Panc1 (cell line): ENCODE results near the gene SORBS1.

Experiments used
- REST ChIP-seq, 2 experiments: IDR thresholded peaks; 2 replicates each; pipeline ENCODE4 v1.6.1; 2011 to 2012; ENCODE audit warnings: low read depth in 2 of 2, control low read depth in 1 of 2, low read length in 1 of 2, mild to moderate bottlenecking in 1 of 2, moderate library complexity in 1 of 2; ENCODE audit not compliant: insufficient read depth in 1 of 2
- SIN3A ChIP-seq: IDR thresholded peaks from 2 replicates; pipeline ENCODE4 v1.6.1; 2012; ENCODE audit warnings: low read depth, mild to moderate bottlenecking, low read length, moderate library complexity, borderline replicate concordance; ENCODE audit not compliant: insufficient read depth
- TF ChIP-seq, protein P1 (sequence below): fragments of 450-650 bp; IDR thresholded peaks from 2 replicates; pipeline ENCODE4 v1.5.1; 2017; ENCODE audit warnings: mild to moderate bottlenecking

- TF ChIP-seq, protein P1, sequence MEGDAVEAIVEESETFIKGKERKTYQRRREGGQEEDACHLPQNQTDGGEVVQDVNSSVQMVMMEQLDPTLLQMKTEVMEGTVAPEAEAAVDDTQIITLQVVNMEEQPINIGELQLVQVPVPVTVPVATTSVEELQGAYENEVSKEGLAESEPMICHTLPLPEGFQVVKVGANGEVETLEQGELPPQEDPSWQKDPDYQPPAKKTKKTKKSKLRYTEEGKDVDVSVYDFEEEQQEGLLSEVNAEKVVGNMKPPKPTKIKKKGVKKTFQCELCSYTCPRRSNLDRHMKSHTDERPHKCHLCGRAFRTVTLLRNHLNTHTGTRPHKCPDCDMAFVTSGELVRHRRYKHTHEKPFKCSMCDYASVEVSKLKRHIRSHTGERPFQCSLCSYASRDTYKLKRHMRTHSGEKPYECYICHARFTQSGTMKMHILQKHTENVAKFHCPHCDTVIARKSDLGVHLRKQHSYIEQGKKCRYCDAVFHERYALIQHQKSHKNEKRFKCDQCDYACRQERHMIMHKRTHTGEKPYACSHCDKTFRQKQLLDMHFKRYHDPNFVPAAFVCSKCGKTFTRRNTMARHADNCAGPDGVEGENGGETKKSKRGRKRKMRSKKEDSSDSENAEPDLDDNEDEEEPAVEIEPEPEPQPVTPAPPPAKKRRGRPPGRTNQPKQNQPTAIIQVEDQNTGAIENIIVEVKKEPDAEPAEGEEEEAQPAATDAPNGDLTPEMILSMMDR, result no peak
- TF ChIP-seq REST (IDR thresholded peaks at IDR 0.05; ENCODE audit: insufficient read depth in 1 of 2, low read depth in 2 of 2, low read length in 1 of 2) (no peak), SIN3A (no peak)
These were observed 84.5 kb downstream of the SORBS1 start for GRCh38 chr10:95476469-95477174.
